Mesodermal cell (in vitro differentiated cells): ENCODE measurements around the gene TNS1.

Experiments
- H3K27ac ChIP-seq: 2 replicates; pipeline ENCODE4 v1.7.0; 2013; ENCODE audit warnings: mild to moderate bottlenecking, low read depth, low read length, moderate library complexity; ENCODE audit not compliant: severe bottlenecking
- H3K36me3 ChIP-seq: 2 replicates; pipeline ENCODE4 v1.7.1; 2013; ENCODE audit warnings: mild to moderate bottlenecking, low read length, moderate library complexity; ENCODE audit not compliant: control insufficient read depth, insufficient read depth
- H3K4me1 ChIP-seq: one replicate; pipeline ENCODE4 v1.7.1; 2013; ENCODE audit warnings: mild to moderate bottlenecking, low read length; ENCODE audit not compliant: insufficient read depth, control insufficient read depth, poor library complexity, severe bottlenecking
- H3K4me3 ChIP-seq: 2 replicates; pipeline ENCODE4 v1.7.0; 2013; ENCODE audit warnings: low read length, control low read depth, mild to moderate bottlenecking; ENCODE audit not compliant: insufficient read depth, poor library complexity, severe bottlenecking; ENCODE audit errors: extremely low read depth
- H3K9me3 ChIP-seq: 2 replicates; pipeline ENCODE4 v1.7.1; 2013; ENCODE audit warnings: mild to moderate bottlenecking, low read length, moderate library complexity; ENCODE audit not compliant: control insufficient read depth
- WGBS, 2 experiments: methylation state at CpG; one replicate each; pipeline ENCODE4 v1.1.5; 2013; ENCODE audit warnings: missing lambda C conversion rate in 2 of 2; ENCODE audit not compliant: insufficient coverage in 2 of 2; 5-methylcytosine and 5-hydroxymethylcytosine counted together

TNS1 gene

GRCh38 chr2:217853961-217854360 is 148.8 kb downstream of the TNS1 start:
- H3K4me3 ChIP-seq: no peak overlapping the region
- H3K4me1 ChIP-seq: peaks cover 55% of the 10 kb centered on the region
- 92 to 100% methylated on average over 2 of the region's 3 CpGs for WGBS, 2 experiments
- H3K9me3 ChIP-seq: no peaks in the 10 kb centered on the region
- H3K27ac ChIP-seq: no peak overlapping the region
- H3K36me3 ChIP-seq: peaks cover 15% of the 10 kb centered on the region

DNA sequence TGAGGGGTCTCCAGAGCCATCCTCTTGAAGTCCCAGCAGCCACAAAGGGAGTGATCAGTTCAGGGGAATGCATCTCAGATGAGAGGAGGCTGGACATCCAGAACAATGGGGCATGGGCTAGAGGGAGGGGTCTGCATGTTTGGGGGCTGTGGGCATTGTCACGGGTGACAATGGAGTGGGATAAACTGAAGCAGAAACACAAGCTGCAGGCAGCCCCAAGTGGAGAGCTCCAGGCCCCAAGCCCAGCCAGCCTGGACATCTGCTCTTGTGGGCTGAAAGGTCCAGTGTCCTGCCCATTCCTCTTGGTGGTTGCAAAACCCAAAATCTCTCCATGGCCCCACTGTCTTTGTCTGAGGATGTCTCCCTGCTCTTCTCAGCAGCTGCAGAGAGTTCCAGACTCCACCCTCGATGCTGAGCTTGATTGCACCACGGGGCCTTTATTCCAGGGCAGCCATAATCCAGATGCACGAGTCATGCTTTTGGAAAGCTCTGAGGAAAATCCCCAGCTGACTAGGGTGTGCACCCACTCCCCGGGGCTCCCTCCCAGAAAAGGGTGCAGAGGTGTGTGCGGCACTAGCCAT is 149.4 kb downstream of the TNS1 start:
- Histone ChIP-seq H3K4me3 (no peak overlapping the region), H3K4me1 (peaks cover 53% of the 10 kb centered on the region), H3K27ac (no peak overlapping the region), H3K9me3 (no peaks in the 10 kb centered on the region), H3K36me3 (peaks cover 21% of the 10 kb centered on the region)
- 84 to 88% methylated on average over 3 to 6 of the region's 6 CpGs for WGBS, 2 experiments

- WGBS, 2 experiments: 82 to 89% methylated on average over 5 to 6 of the region's 9 CpGs
- Histone ChIP-seq H3K9me3 (no peaks in the 10 kb centered on the region), H3K36me3 (peaks cover 27% of the 10 kb centered on the region), H3K4me3 (no peak overlapping the region), H3K27ac (no peak overlapping the region), H3K4me1 (peaks cover 46% of the 10 kb centered on the region)
These were observed 150.1 kb downstream of the TNS1 start for GRCh38 chr2:217852555-217853211.

GRCh38 chr2:217851191-217852020 is 151.4 kb downstream of the TNS1 start:
- Histone ChIP-seq H3K4me1 (peaks cover 45% of the 10 kb centered on the region), H3K36me3 (peaks cover 32% of the 10 kb centered on the region)
- 100% methylated on average over 2 of the region's 2 CpGs; no CpG with 5 or more reads in 1 of the 2 experiments for WGBS, 2 experiments

GRCh38 chr2:217849154-217849975 is 153.4 kb downstream of the TNS1 start:
- H3K27ac ChIP-seq: no peak overlapping the region
- H3K4me3 ChIP-seq: no peak overlapping the region
- 95% methylated on average over 6 to 8 of the region's 9 CpGs for WGBS, 2 experiments
- H3K9me3 ChIP-seq: peaks cover 21% of the 10 kb centered on the region
- H3K4me1 ChIP-seq: peaks cover 45% of the 10 kb centered on the region
- H3K36me3 ChIP-seq: peaks cover 46% of the 10 kb centered on the region

More at GRCh38 chr2:217851191-217852020, 151.4 kb downstream of the TNS1 start:
- Histone ChIP-seq H3K4me3 (no peak overlapping the region), H3K9me3 (peaks cover under 1% of the 10 kb centered on the region), H3K27ac (no peak overlapping the region)

DNA sequence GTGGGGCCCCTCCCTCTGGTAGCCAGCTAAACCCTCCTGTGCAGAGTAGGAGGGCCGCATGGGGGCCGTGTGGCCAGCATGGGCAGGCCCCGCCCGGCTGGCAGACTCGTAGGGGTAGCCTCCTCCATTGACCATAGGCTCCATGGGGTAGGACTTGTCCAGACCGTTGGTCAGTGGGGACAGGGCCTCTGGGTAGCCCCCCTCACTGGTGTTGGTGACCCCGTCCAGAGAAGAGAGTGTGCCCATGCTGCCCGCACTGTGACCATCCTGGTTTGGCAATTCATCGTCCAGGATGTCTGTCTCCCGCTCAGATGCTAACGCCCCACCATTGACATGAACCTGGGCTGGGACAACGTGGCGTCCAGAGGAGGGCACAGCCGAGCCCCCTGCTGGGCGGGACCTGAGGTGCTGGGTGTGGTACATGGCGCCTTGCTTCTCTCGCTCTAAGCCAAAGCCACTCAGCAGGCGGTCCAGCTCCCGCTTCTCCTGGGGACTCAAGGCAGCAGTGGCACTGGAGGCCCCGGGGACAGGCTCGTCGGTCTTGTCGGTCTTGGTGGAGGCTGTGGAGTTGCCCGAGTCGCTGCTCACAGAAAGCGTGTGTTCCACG is 154.3 kb downstream of the TNS1 start:
- Histone ChIP-seq H3K27ac (no peak overlapping the region), H3K4me3 (no peak overlapping the region), H3K9me3 (peaks cover 27% of the 10 kb centered on the region), H3K36me3 (peaks cover 51% of the 10 kb centered on the region), H3K4me1 (peaks cover 47% of the 10 kb centered on the region)
- WGBS, 2 experiments: 94 to 95% methylated on average over 27 of the region's 27 CpGs

DNA sequence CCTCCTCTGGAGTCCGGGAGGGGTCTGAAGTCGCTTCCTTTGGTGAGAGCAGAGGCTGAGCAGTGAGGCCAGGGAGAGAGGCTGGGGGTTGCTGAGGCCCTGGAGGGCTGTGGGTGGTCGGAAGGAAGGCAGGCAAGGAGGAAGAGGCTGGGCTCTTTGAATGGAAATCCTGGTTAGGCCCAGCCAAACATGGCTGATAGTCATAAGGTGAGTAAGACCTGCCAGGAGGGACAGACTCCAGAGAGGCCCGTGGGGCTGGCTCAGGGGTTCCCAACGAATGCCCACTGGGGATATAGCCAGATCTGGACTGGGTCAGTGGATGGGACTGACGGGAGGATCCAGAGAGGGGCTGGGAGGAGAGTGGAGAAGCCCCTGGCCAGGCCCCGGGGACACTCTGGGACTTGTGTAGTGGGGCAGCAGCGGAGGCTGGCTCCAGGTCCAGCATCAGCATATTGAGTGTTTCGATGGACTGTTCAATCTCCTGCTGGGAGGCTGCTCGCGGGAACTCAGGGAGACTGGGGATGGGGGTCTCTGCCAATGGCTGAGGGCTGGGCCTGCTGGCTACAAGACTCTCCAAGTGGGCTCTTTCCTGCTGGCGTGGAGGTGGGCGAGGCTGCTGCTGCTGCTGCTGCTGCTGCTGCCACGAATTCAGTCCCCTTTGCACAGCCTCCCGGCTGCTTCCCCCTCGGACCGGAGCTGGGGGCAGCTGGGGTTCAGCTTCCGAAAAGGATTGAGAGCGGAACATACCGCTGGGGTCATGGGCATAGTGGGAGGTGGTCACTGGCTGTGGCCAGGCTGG is 155.0 kb downstream of the TNS1 start:
- Histone ChIP-seq H3K4me3 (no peak overlapping the region), H3K9me3 (peaks cover 27% of the 10 kb centered on the region), H3K36me3 (peaks cover 51% of the 10 kb centered on the region), H3K27ac (no peak overlapping the region), H3K4me1 (peaks cover 47% of the 10 kb centered on the region)
- WGBS, 2 experiments: 90 to 93% methylated on average over 10 to 17 of the region's 20 CpGs

- peaks cover 51% of the 10 kb centered on the region for H3K36me3 ChIP-seq
- peaks cover 27% of the 10 kb centered on the region for H3K9me3 ChIP-seq
- no peak overlapping the region for H3K27ac ChIP-seq
- H3K4me3 ChIP-seq: no peak overlapping the region
- WGBS, 2 experiments: 88 to 100% methylated on average over 1 of the region's 2 CpGs
- H3K4me1 ChIP-seq: peaks cover 40% of the 10 kb centered on the region
These were observed 155.7 kb downstream of the TNS1 start for GRCh38 chr2:217847115-217847514.

GRCh38 chr2:217846321-217846743 is 156.5 kb downstream of the TNS1 start:
- H3K4me1 ChIP-seq: peaks cover 34% of the 10 kb centered on the region
- 80 to 90% methylated on average over 1 to 2 of the region's 3 CpGs for WGBS, 2 experiments
- H3K9me3 ChIP-seq: peaks cover 27% of the 10 kb centered on the region
- H3K27ac ChIP-seq: no peak overlapping the region
- H3K4me3 ChIP-seq: no peak overlapping the region
- H3K36me3 ChIP-seq: peaks cover 51% of the 10 kb centered on the region
